ENCODE data around the gene HOXD3.

GRCh38 chr2:176111846-176112374 lies 45.2 kb upstream of the HOXD3 start:
- TF ChIP-seq HNRNPH1 (optimal IDR thresholded peaks at IDR 0.05; ENCODE audit: low read depth, low read length): no peak
- TF ChIP-seq EZH2 (IDR thresholded peaks at IDR 0.05; ENCODE audit: borderline replicate concordance, low read depth, low read length): no peak
- no peak for TF ChIP-seq SETDB1 (IDR thresholded peaks at IDR 0.05; ENCODE audit: low read length)
- no peak for TF ChIP-seq CTCF (IDR thresholded peaks at IDR 0.05 in 2 of 3, conservative IDR thresholded peaks at IDR 0.05 in 1 of 3; ENCODE audit: insufficient read depth in 2 of 3, low read depth in 1 of 3, low read length in 3 of 3)
- no peak for TF ChIP-seq ELF1 (tag; IDR thresholded peaks at IDR 0.05)
- no peak for TF ChIP-seq GTF3C2 (IDR thresholded peaks at IDR 0.05; ENCODE audit: borderline replicate concordance, extremely low read depth, insufficient read length)
- no peak for TF ChIP-seq SMARCE1 (IDR thresholded peaks at IDR 0.05)
- TF ChIP-seq ZSCAN29 (IDR thresholded peaks at IDR 0.05): no peak
- TF ChIP-seq POLR3A (IDR thresholded peaks at IDR 0.05; ENCODE audit: borderline replicate concordance, extremely low read depth, insufficient read depth, insufficient read length): no peak
- TF ChIP-seq PREB (CRISPR knock-in tag; IDR thresholded peaks at IDR 0.05): no peak
- TF ChIP-seq MYC (IDR thresholded peaks at IDR 0.05; ENCODE audit: low read depth, low read length): no peak
- no peak for TF ChIP-seq MYC (CRISPR knock-in tag; IDR thresholded peaks at IDR 0.05; ENCODE audit: borderline replicate concordance, low read depth)
- TF ChIP-seq SUPT5H (IDR thresholded peaks at IDR 0.05): no peak
- TF ChIP-seq FOXK2 (conservative IDR thresholded peaks at IDR 0.05 in 1 of 2, IDR thresholded peaks at IDR 0.05 in 1 of 2; ENCODE audit: low read depth in 2 of 2): no peak

All from K562 (cell line).